ENCODE results near the gene TAAR5.
"Not testable (repeated sequence)": the region's sequence is repeated elsewhere in the genome, so short reads cannot be mapped to it uniquely, and the experiment has no call there.

TAAR5 gene

GRCh38 chr6:132587424-132587823 is 2.1 kb downstream of the TAAR5 start:
- DNase-seq, result no peak
- intact Hi-C loops (cut with DNase I), result no loop called here

GRCh38 chr6:132584698-132585097 is 4.8 kb downstream of the TAAR5 start:
- DNase-seq, result no peak
- intact Hi-C loops (cut with DNase I), result no loop called here

GRCh38 chr6:132571774-132572173 is 17.8 kb downstream of the TAAR5 start:
- intact Hi-C loops (cut with DNase I), result no loop called here
- no peak for DNase-seq

GRCh38 chr6:132570221-132570777 is 19.2 kb downstream of the TAAR5 start, which contains the start of gene TAAR6:
TAAR6 (plus strand) TSS chr6:132570322; CDS start chr6:132570322, 0 bp downstream.
- intact Hi-C loops (cut with DNase I), result no loop called here
- DNase-seq, result peak; percentile 27 to 88 (median 62)

- intact Hi-C loops (cut with DNase I), result no loop called here
- DNase-seq, result peak; percentile 7 to 90 (median 72)
Measured at GRCh38 chr6:132569170-132569569, 20.4 kb downstream of the TAAR5 start.

GRCh38 chr6:132568611-132569010 is 20.9 kb downstream of the TAAR5 start:
- intact Hi-C loops (cut with DNase I), result no loop called here
- peak in 7 of 42 donors; percentile 5 to 31 (median 16) for DNase-seq

- no peak for DNase-seq
Measured at GRCh38 chr6:132567566-132567965, 22.0 kb downstream of the TAAR5 start.

GRCh38 chr6:132566404-132566803 is 23.1 kb downstream of the TAAR5 start:
- no peak for DNase-seq
- intact Hi-C loops (cut with DNase I), result no loop called here

More at GRCh38 chr6:132567566-132567965, 22.0 kb downstream of the TAAR5 start:
- intact Hi-C loops (cut with DNase I), result no loop called here

- DNase-seq; intact Hi-C loops (cut with DNase I): not testable (repeated sequence)
Measured at GRCh38 chr6:132560087-132560486, 29.5 kb downstream of the TAAR5 start.

GRCh38 chr6:132552372-132552771 is 37.2 kb downstream of the TAAR5 start, which contains the start of gene TAAR8:
TAAR8 (plus strand) TSS chr6:132552672; CDS start chr6:132552693, 21 bp downstream.
- no peak for DNase-seq
- intact Hi-C loops (cut with DNase I), result no loop called here

GRCh38 chr6:132551214-132551613 is 38.3 kb downstream of the TAAR5 start:
- intact Hi-C loops (cut with DNase I), result no loop called here

GRCh38 chr6:132548746-132549463 is 40.6 kb downstream of the TAAR5 start:
- no peak for DNase-seq
- intact Hi-C loops (cut with DNase I), result no loop called here

More at GRCh38 chr6:132551214-132551613, 38.3 kb downstream of the TAAR5 start:
- DNase-seq, result no peak

- DNase-seq, result no peak
- intact Hi-C loops (cut with DNase I), result no loop called here
Measured at GRCh38 chr6:132544826-132545225, 44.7 kb downstream of the TAAR5 start.

All from head of caudate nucleus (tissue), 42 donors.